Nephron (organoid): Measurements from ENCODE around the gene CBARP.
A peak's percentile ranks its signal among the peaks of the same experiment; 100 is the strongest.

Source experiments
- H3K27ac Mint-ChIP-seq, 3 experiments: 2 replicates each; pipeline ENCODE4 v1.8.0; 2020; ENCODE audit warnings: mixed read lengths in 3 of 3, mild to moderate bottlenecking in 2 of 3, moderate library complexity in 1 of 3
- H3K27me3 Mint-ChIP-seq: 2 replicates; pipeline ENCODE4 v1.8.0; 2021; ENCODE audit warnings: low read depth, mild to moderate bottlenecking, moderate library complexity, mixed read lengths
- H3K36me3 Mint-ChIP-seq: 2 replicates; pipeline ENCODE4 v1.8.0; 2020; ENCODE audit warnings: low read depth, mixed read lengths
- H3K4me1 Mint-ChIP-seq: 2 replicates; pipeline ENCODE4 v1.8.0; 2020; ENCODE audit warnings: mixed read lengths
- H3K4me3 Mint-ChIP-seq, 3 experiments: 2 replicates each; pipeline ENCODE4 v1.8.0; 2020; ENCODE audit warnings: mild to moderate bottlenecking in 3 of 3, mixed read lengths in 3 of 3, moderate library complexity in 2 of 3
- H3K9me3 Mint-ChIP-seq: 2 replicates; pipeline ENCODE4 v1.8.0; 2020; ENCODE audit warnings: mixed read lengths
- TF ChIP-seq, protein P1 (sequence below), 3 experiments: fragments of 200-600 bp; sonication (generic); IDR thresholded peaks; one replicate each; pipeline ENCODE4 v1.5.0; 2021; ENCODE audit warnings: antibody characterized with exemption in 3 of 3; ENCODE audit not compliant: unreplicated experiment in 3 of 3

CBARP gene

DNA sequence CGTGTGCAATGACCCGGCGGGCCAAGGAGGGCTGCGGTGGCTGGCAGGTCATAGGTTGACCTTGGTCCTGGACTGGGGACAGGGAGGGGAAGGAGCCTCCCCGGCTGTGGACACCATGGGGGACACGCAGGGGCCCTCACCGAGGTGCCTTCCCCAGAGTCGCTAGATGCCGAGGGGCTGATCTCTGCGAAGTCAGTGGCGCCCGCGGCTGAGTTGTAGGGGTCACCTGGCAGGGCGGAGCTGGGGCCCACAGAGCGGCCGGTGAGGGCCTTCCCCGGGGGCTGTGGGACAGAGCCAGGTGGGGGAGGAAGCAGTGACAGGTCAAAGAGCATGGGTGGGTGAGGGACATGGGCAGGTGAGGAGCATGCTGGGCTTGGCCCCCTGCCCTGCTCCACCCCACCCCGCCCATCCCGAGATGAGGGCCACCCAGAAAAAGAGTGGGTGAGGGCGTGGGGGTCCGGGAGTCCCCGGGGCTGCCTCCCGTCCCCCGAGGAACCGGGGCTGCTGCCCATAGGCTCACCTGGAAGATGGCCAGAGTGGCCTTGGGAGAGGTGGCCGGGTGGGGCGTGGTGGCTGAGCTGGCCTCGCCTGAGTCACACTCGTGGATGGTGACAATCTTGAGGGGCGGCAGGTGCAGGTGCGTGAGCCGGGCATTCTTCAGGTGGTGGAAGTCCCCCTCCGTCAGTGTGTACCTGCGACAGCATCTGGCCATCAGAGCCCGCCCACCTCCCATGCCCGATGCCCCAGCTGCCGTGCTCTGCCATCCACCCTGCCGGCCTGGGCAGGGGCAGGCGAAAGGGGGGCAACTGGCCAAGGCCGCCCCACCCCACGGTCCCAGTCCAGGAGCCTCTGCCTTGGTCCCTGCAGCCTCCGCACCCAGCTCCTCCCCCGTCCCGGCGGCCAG lies 3.5 kb downstream of the CBARP start:
- H3K4me1 Mint-ChIP-seq, result peaks cover 22% of the 10 kb centered on the region
- H3K27ac Mint-ChIP-seq, result no peak overlapping the region
- no peaks in the 10 kb centered on the region for H3K9me3 Mint-ChIP-seq
- H3K4me3 Mint-ChIP-seq, result no peak overlapping the region
- no peaks in the 10 kb centered on the region for H3K27me3 Mint-ChIP-seq
- TF ChIP-seq, protein P1, sequence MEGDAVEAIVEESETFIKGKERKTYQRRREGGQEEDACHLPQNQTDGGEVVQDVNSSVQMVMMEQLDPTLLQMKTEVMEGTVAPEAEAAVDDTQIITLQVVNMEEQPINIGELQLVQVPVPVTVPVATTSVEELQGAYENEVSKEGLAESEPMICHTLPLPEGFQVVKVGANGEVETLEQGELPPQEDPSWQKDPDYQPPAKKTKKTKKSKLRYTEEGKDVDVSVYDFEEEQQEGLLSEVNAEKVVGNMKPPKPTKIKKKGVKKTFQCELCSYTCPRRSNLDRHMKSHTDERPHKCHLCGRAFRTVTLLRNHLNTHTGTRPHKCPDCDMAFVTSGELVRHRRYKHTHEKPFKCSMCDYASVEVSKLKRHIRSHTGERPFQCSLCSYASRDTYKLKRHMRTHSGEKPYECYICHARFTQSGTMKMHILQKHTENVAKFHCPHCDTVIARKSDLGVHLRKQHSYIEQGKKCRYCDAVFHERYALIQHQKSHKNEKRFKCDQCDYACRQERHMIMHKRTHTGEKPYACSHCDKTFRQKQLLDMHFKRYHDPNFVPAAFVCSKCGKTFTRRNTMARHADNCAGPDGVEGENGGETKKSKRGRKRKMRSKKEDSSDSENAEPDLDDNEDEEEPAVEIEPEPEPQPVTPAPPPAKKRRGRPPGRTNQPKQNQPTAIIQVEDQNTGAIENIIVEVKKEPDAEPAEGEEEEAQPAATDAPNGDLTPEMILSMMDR (IDR thresholded peaks at IDR 0.05; ENCODE audit: unreplicated experiment in 3 of 3), result no peak
- H3K36me3 Mint-ChIP-seq, result no peaks in the 10 kb centered on the region

DNA sequence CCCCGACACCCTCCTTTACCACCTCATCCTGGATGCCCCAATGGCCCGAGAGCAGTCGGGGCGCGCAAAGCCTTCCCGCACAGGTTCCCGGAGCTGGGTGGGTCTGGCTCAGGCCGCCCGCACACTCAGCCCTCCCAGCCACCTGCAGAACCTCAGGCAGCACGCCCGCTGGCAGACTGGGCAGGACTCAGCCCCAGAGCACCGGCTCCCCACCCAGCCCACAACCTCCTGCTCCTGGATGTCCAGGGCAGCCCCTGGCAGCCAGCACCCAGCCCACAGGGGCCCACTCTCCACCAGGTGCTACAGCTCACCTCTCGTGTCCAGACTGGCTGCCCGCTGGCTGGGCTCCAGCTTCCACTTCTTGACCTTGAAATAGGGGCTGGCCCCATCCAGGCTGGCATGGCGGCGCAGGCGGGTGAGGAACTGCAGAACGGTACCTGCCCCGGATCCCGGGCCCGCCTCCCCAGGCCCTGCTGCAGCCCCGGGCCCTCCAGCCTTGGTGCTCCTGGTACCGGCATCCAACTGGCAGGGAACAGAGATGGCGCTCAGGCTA lies 4.6 kb downstream of the CBARP start:
- TF ChIP-seq, protein P1 (IDR thresholded peaks at IDR 0.05; ENCODE audit: unreplicated experiment in 3 of 3), result no peak
- no peaks in the 10 kb centered on the region for H3K27me3 Mint-ChIP-seq
- H3K27ac Mint-ChIP-seq, result no peak overlapping the region
- H3K36me3 Mint-ChIP-seq, result peaks cover 1% of the 10 kb centered on the region
- no peaks in the 10 kb centered on the region for H3K9me3 Mint-ChIP-seq
- peaks cover 13% of the 10 kb centered on the region for H3K4me1 Mint-ChIP-seq
- H3K4me3 Mint-ChIP-seq, result no peak overlapping the region

DNA sequence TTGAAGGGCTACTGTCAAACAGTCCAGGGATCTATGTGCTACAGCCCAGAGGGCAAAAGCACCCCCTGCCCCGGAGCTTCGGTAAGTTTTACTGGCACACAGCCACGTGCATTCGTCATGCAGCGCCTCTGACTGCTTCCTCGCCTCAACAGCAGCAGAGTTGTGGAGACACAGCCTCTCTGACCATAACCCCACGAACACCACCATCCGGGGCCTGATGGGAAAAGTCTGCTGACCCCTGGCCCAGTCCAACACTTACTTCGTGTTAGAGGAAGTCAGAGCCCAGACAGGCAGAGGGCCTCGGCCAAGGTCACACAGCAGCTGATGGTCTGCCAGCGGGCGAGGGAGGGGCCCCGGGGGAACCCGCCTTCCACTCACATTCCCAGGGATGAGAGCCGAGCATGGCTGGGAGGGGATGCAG lies 5.1 kb downstream of the CBARP start:
- Mint-ChIP-seq H3K4me3 (peak overlapping the region; percentile 44 to 61 (median 54)), H3K9me3 (no peaks in the 10 kb centered on the region), H3K27me3 (no peaks in the 10 kb centered on the region), H3K4me1 (peaks cover 13% of the 10 kb centered on the region), H3K36me3 (peaks cover 4% of the 10 kb centered on the region), H3K27ac (peak overlapping the region; percentile 51 to 78 (median 57))
- TF ChIP-seq, protein P1 (IDR thresholded peaks at IDR 0.05; ENCODE audit: unreplicated experiment in 3 of 3), result no peak

DNA sequence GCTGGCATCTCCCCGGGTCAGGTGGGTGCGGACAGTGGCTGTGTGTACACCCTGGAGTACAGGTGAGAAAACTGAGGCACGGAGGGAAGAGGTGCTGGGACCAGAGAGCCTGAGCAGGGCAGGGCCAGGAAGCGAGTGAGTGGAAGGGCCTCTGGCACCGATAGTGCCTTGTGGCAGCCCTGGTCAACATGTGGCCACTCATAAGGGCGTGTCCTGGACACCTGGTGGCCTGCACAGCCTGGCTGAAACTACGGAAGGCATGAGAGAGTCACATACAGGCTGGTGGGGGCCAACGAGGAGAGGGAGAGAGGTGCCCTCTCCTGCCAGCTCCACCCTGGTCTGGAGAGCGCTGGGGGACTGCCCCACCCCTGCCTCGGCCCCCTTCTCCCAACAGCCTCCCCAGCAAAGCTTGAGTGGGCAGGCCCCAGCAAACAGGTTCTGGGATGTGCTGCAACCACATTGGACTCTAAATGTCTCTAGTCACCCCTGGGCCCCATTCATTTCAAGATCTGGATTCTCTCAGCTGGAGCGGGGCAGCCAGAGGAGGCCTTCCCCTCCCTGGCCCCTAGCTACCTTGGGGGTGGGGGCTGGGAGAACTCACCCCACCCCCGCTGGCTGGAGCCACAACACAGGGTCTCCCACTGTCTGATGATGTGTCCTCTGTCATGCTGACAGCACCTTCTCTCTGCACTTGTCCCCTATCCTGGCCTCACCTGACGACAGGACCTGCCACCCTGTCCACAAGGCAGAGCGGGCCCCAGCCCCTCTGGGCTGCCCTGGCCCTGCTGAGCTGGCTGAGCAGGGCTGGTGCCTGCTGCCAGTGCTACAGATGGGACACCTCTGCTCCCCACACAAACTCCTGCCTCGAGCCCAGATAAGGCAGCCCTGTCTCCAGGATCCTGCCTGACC lies 5.8 kb downstream of the CBARP start:
- Mint-ChIP-seq H3K4me1 (peaks cover 13% of the 10 kb centered on the region), H3K9me3 (no peaks in the 10 kb centered on the region), H3K27me3 (no peaks in the 10 kb centered on the region), H3K4me3 (peak overlapping the region; percentile 44 to 61 (median 54)), H3K36me3 (peaks cover 4% of the 10 kb centered on the region), H3K27ac (peak overlapping the region; percentile 51 to 78 (median 57))
- TF ChIP-seq, protein P1 (IDR thresholded peaks at IDR 0.05; ENCODE audit: unreplicated experiment in 3 of 3), result no peak

DNA sequence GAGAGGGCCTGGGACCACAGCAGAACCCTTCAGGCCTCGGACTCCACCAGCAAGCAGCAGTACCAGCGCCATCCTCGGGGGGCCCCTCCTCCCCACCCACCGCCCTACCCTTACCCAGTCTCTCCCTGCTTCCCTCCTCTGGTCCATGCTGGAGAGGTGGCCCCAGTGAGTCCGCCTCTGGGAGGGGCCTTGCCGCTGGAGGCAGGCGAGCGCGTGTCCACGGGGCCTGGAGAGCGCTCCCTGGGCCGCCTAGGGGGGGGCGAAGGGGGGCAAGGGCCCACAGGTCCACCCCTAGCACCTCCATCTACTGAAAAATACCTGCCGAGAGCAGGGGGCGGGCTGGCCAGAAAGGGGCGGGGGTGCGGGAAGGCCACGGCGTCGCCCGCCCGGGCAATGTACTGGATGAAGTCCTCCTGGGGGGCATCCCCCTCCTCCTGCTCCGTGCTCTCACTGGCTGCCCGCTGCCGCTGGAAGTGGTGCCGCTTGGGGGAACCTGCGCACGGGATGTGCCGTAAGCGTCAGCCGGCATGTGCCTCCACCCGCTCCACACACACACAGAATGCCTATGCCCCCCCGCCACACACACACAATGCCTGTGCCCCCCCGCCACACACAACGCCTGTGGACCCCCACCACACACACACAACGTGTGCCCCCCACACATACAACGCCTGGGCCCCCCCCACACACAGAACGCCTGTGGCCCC lies 6.9 kb downstream of the CBARP start:
- no peaks in the 10 kb centered on the region for H3K9me3 Mint-ChIP-seq
- no peaks in the 10 kb centered on the region for H3K27me3 Mint-ChIP-seq
- no peak overlapping the region for H3K27ac Mint-ChIP-seq

More for the DNA sequence above, 6.9 kb downstream of the CBARP start:
- Mint-ChIP-seq H3K4me3 (no peak overlapping the region), H3K36me3 (peaks cover 4% of the 10 kb centered on the region), H3K4me1 (peaks cover 13% of the 10 kb centered on the region)
- TF ChIP-seq, protein P1 (IDR thresholded peaks at IDR 0.05; ENCODE audit: unreplicated experiment in 3 of 3), result no peak
